Measurements from ENCODE around the gene CNTN5. TPM values are rescaled to one million over a fixed set of nuclear protein-coding genes. Genes with fewer than 3 reads are reported as not detected.
"Not testable (repeated sequence)": the region's sequence is repeated elsewhere in the genome, so short reads cannot be mapped to it uniquely, and the experiment has no call there.

Gene CNTN5
- total RNA-seq, 2 donors from 2014 or later: not detected

DNA sequence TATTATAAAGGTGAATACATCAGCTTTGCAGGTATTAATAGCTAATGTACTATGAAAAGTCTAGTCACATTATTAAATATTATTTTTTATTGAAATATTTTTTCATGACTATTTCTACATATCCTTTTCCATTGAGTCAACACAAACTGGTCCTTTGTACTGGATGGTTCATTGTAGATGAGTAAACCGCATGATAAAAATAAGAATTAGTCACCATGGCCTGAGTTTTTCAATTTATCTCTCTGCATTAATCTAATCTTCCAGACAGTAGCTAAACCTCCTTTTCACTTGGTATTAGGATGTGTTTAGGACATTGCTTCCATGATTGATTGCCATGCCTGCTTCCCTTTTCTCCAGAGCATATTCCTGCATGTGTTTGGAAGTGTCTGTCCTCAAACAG is 1227.0 kb downstream of the CNTN5 start:
- H3K27me3 Mint-ChIP-seq (ENCODE audit: low read depth): no peaks in the 10 kb centered on the region
- H3K4me1 Mint-ChIP-seq (ENCODE audit: low read depth): no peaks in the 10 kb centered on the region
- peaks cover 4 to 11% of the 10 kb centered on the region in 2 donors for H3K9me3 Mint-ChIP-seq
- DNase-seq (no peak), ATAC-seq (replicated peaks in 1 of 2) (no peak)
- H3K27ac Mint-ChIP-seq: no peak overlapping the region
- peaks cover 0 to 4% of the 10 kb centered on the region in 2 donors for H3K36me3 Mint-ChIP-seq (ENCODE audit: insufficient read depth in 2 of 2)
- H3K4me3 Mint-ChIP-seq: no peak overlapping the region

GRCh38 chr11:100257238-100257803 is 1236.6 kb downstream of the CNTN5 start:
- H3K4me3 Mint-ChIP-seq; H3K36me3 Mint-ChIP-seq (ENCODE audit: insufficient read depth in 2 of 2); DNase-seq; H3K4me1 Mint-ChIP-seq (ENCODE audit: low read depth); H3K27me3 Mint-ChIP-seq (ENCODE audit: low read depth); ATAC-seq (replicated peaks in 1 of 2); H3K27ac Mint-ChIP-seq: not testable (repeated sequence)
- H3K9me3 Mint-ChIP-seq: peaks cover 15 to 31% of the 10 kb centered on the region in 2 donors

- H3K4me3 Mint-ChIP-seq: no peak overlapping the region
- ATAC-seq (replicated peaks in 1 of 2): no peak
Measured at GRCh38 chr11:100269516-100269915, 1248.8 kb downstream of the CNTN5 start.

DNA sequence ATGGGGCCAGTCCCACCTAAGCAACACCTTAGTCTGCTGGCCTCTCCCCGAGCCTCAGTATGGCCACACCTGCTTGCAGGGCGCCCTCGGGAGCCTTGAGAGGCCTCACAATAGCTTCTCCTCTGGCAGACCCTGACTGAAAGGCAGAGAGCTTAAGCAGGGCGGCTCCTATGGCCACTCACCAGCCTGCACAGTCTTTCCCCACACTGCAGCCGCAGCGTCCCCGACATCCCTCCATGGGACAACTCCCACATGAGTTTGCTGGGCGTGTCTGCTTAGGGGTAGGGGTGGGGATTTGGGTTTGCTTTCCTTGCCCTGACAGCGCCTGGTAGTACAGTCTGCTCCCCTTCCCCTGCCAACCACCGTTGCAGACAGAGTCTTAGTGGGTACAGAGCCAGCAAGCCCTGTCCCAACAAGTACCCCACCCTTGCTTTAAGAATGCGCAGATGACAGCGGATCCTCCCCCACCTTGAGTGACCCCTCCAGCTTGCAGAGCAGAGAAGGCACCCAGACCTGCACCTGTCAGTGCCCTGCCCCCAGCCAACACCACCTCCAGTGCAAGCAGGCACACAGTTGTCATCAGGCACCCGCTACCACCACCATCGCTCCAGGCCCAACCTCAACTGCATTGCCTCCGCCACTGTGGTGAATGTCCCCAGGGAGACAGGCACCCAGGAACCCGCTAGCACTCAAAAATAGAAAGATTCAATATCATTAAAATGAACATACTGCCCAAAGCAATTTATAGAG is 1252.5 kb downstream of the CNTN5 start:
- Mint-ChIP-seq H3K4me3 (no peak overlapping the region), H3K36me3 (ENCODE audit: insufficient read depth in 2 of 2) (no peaks in the 10 kb centered on the region), H3K9me3 (peaks cover 7 to 13% of the 10 kb centered on the region in 2 donors), H3K4me1 (ENCODE audit: low read depth) (no peaks in the 10 kb centered on the region), H3K27me3 (ENCODE audit: low read depth) (no peaks in the 10 kb centered on the region), H3K27ac (no peak overlapping the region)
- no peak for DNase-seq
- ATAC-seq (replicated peaks in 1 of 2): no peak

More at GRCh38 chr11:100269516-100269915, 1248.8 kb downstream of the CNTN5 start:
- Mint-ChIP-seq H3K27ac (no peak overlapping the region), H3K4me1 (ENCODE audit: low read depth) (no peaks in the 10 kb centered on the region), H3K9me3 (peaks cover 11 to 14% of the 10 kb centered on the region in 2 donors), H3K36me3 (ENCODE audit: insufficient read depth in 2 of 2) (no peaks in the 10 kb centered on the region), H3K27me3 (ENCODE audit: low read depth) (no peaks in the 10 kb centered on the region)
- no peak for DNase-seq

- not testable (repeated sequence) for H3K4me1 Mint-ChIP-seq (ENCODE audit: low read depth); H3K9me3 Mint-ChIP-seq; ATAC-seq (replicated peaks in 1 of 2)
Measured at GRCh38 chr11:100274466-100274865, 1253.7 kb downstream of the CNTN5 start.

GRCh38 chr11:100294748-100295147 is 1274.0 kb downstream of the CNTN5 start:
- no peak overlapping the region for H3K27ac Mint-ChIP-seq
- H3K4me3 Mint-ChIP-seq: no peak overlapping the region
- DNase-seq (no peak), ATAC-seq (replicated peaks in 1 of 2) (no peak)
- H3K9me3 Mint-ChIP-seq: peaks cover 3 to 5% of the 10 kb centered on the region in 2 donors
- no peaks in the 10 kb centered on the region for H3K4me1 Mint-ChIP-seq (ENCODE audit: low read depth)
- no peaks in the 10 kb centered on the region for H3K27me3 Mint-ChIP-seq (ENCODE audit: low read depth)
- H3K36me3 Mint-ChIP-seq (ENCODE audit: insufficient read depth in 2 of 2): peaks cover 0 to 2% of the 10 kb centered on the region in 2 donors

More at GRCh38 chr11:100274466-100274865, 1253.7 kb downstream of the CNTN5 start:
- H3K4me3 Mint-ChIP-seq; DNase-seq; H3K27ac Mint-ChIP-seq; H3K36me3 Mint-ChIP-seq (ENCODE audit: insufficient read depth in 2 of 2); H3K27me3 Mint-ChIP-seq (ENCODE audit: low read depth): not testable (repeated sequence)

DNA sequence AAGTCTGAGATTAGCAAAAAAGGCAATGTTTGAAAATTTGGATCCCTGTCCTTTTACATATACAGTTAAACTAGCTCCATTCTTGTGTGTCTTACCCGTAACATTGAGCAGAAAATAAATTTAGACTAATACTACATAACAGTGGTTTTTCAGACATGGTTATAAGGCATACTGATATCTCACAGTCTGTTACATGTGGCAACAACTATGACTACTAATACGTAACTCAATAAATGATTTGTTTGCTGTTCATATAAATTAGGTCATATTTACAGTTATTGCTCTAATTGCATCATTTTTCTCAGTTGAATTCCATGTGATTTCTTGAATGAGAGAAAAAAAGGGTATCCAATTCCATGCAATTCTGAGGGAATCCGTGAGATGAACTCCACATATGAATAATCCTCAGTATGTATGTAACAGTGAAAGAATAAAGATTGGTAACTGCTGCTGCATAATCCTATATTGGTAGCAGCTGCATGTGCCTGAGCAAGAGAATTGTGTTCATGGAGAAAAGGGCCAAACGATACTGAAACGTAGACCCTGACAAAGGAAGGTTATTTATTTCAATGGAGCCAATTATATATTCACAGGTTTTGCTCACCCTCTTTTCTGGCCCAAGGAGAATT is 1275.4 kb downstream of the CNTN5 start:
- peaks cover 0 to 2% of the 10 kb centered on the region in 2 donors for H3K36me3 Mint-ChIP-seq (ENCODE audit: insufficient read depth in 2 of 2)

GRCh38 chr11:100297516-100297915 is 1276.8 kb downstream of the CNTN5 start:
- Mint-ChIP-seq H3K27me3 (ENCODE audit: low read depth) (no peaks in the 10 kb centered on the region), H3K4me3 (no peak overlapping the region), H3K36me3 (ENCODE audit: insufficient read depth in 2 of 2) (no peaks in the 10 kb centered on the region), H3K4me1 (ENCODE audit: low read depth) (no peaks in the 10 kb centered on the region), H3K27ac (no peak overlapping the region), H3K9me3 (peaks cover 0 to 5% of the 10 kb centered on the region in 2 donors)
- ATAC-seq (replicated peaks in 1 of 2) (no peak), DNase-seq (no peak)

More for the DNA sequence above, 1275.4 kb downstream of the CNTN5 start:
- Mint-ChIP-seq H3K9me3 (peaks cover 3 to 5% of the 10 kb centered on the region in 2 donors), H3K27me3 (ENCODE audit: low read depth) (no peaks in the 10 kb centered on the region), H3K4me1 (ENCODE audit: low read depth) (no peaks in the 10 kb centered on the region), H3K27ac (no peak overlapping the region), H3K4me3 (no peak overlapping the region)
- DNase-seq (no peak), ATAC-seq (replicated peaks in 1 of 2) (no peak)

- peaks cover 3 to 5% of the 10 kb centered on the region in 2 donors for H3K9me3 Mint-ChIP-seq
- no peak for DNase-seq
- no peak for ATAC-seq (replicated peaks in 1 of 2)
- H3K4me1 Mint-ChIP-seq (ENCODE audit: low read depth): no peaks in the 10 kb centered on the region
- no peaks in the 10 kb centered on the region for H3K27me3 Mint-ChIP-seq (ENCODE audit: low read depth)
- H3K36me3 Mint-ChIP-seq (ENCODE audit: insufficient read depth in 2 of 2): no peaks in the 10 kb centered on the region
- no peak overlapping the region for H3K27ac Mint-ChIP-seq
- H3K4me3 Mint-ChIP-seq: no peak overlapping the region
Measured at GRCh38 chr11:100302824-100303223, 1282.1 kb downstream of the CNTN5 start.

GRCh38 chr11:100303897-100304296 is 1283.1 kb downstream of the CNTN5 start:
- Mint-ChIP-seq H3K27me3 (ENCODE audit: low read depth) (no peaks in the 10 kb centered on the region), H3K9me3 (peaks cover 1 to 3% of the 10 kb centered on the region in 2 donors), H3K27ac (no peak overlapping the region), H3K36me3 (ENCODE audit: insufficient read depth in 2 of 2) (no peaks in the 10 kb centered on the region), H3K4me1 (ENCODE audit: low read depth) (no peaks in the 10 kb centered on the region), H3K4me3 (no peak overlapping the region)
- ATAC-seq (replicated peaks in 1 of 2) (no peak), DNase-seq (no peak)

DNA sequence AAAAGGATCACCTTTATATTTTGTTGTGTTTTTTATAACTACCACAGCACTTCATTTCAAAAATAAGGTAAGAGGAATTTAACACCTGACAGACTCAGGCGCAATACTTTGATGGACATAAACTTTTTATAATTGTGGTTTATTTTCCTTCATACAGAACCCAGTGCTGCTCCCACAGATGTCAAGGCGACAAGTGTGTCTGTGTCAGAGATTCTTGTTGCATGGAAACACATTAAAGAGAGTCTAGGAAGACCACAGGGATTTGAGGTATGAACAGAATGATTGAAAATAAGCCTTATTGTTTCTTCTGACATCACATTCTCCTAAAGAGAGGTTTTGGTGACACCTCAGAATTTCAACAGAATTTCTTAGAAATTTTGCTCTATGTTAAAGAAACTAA is 1287.5 kb downstream of the CNTN5 start:
- no peak overlapping the region for H3K27ac Mint-ChIP-seq
- ATAC-seq (replicated peaks in 1 of 2) (no peak), DNase-seq (no peak)
- peaks cover 7 to 11% of the 10 kb centered on the region in 2 donors for H3K9me3 Mint-ChIP-seq
- H3K27me3 Mint-ChIP-seq (ENCODE audit: low read depth): no peaks in the 10 kb centered on the region
- H3K4me3 Mint-ChIP-seq: no peak overlapping the region
- H3K4me1 Mint-ChIP-seq (ENCODE audit: low read depth): no peaks in the 10 kb centered on the region
- H3K36me3 Mint-ChIP-seq (ENCODE audit: insufficient read depth in 2 of 2): peaks cover 0 to 3% of the 10 kb centered on the region in 2 donors

GRCh38 chr11:100315946-100316345 is 1295.2 kb downstream of the CNTN5 start:
- H3K4me3 Mint-ChIP-seq: no peak overlapping the region
- no peaks in the 10 kb centered on the region for H3K36me3 Mint-ChIP-seq (ENCODE audit: insufficient read depth in 2 of 2)
- no peak for ATAC-seq (replicated peaks in 1 of 2)
- no peaks in the 10 kb centered on the region for H3K4me1 Mint-ChIP-seq (ENCODE audit: low read depth)
- no peak for DNase-seq
- H3K9me3 Mint-ChIP-seq: peaks cover 6 to 9% of the 10 kb centered on the region in 2 donors
- H3K27me3 Mint-ChIP-seq (ENCODE audit: low read depth): no peaks in the 10 kb centered on the region
- no peak overlapping the region for H3K27ac Mint-ChIP-seq

DNA sequence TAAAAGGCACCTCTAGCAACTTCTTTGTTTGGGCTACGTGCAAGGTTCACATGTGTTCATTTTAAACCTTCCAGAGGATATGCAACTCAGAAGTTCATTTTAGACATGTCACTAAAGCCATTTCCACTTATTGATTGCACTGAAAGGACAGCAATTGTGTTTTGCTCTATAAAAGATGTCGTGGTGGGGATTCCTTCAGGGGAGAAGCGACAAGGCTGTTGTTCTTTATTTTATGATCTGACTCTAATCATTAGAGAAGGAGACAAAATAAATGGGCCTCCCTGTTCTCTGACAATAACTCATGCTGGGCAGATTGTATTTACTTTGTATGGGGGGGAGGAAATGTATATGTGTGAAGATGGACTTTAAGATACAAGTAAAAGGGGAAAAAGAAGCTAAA is 1296.2 kb downstream of the CNTN5 start:
- no peak overlapping the region for H3K27ac Mint-ChIP-seq
- peaks cover 3 to 9% of the 10 kb centered on the region in 2 donors for H3K9me3 Mint-ChIP-seq
- ATAC-seq (replicated peaks in 1 of 2) (no peak), DNase-seq (no peak)
- no peaks in the 10 kb centered on the region for H3K27me3 Mint-ChIP-seq (ENCODE audit: low read depth)
- no peaks in the 10 kb centered on the region for H3K36me3 Mint-ChIP-seq (ENCODE audit: insufficient read depth in 2 of 2)
- no peaks in the 10 kb centered on the region for H3K4me1 Mint-ChIP-seq (ENCODE audit: low read depth)
- no peak overlapping the region for H3K4me3 Mint-ChIP-seq
